SK-N-DZ (cell line): ENCODE data around the gene SIGLEC7.

ENCODE experiments used
- DNase-seq: peaks from one replicate; pipeline ENCODE4 v3.0.0-alpha.2; 2015; ENCODE audit warnings: low spot score

The SIGLEC7 gene

GRCh38 chr19:51116736-51117286 is 25.3 kb upstream of the SIGLEC7 start:
- no peak for DNase-seq

- no peak for DNase-seq
Measured at GRCh38 chr19:51119101-51119500, 23.0 kb upstream of the SIGLEC7 start.

GRCh38 chr19:51119611-51120010 is 22.5 kb upstream of the SIGLEC7 start:
- DNase-seq, result no peak

- no peak for DNase-seq
Measured at GRCh38 chr19:51120160-51120559, 21.9 kb upstream of the SIGLEC7 start.

GRCh38 chr19:51121257-51121656 is 20.8 kb upstream of the SIGLEC7 start:
- DNase-seq, result no peak

- no peak for DNase-seq
Measured at GRCh38 chr19:51122112-51122981, 19.8 kb upstream of the SIGLEC7 start.

GRCh38 chr19:51123381-51123800 is 18.7 kb upstream of the SIGLEC7 start:
- DNase-seq, result no peak

GRCh38 chr19:51123802-51124201 is 18.3 kb upstream of the SIGLEC7 start:
- no peak for DNase-seq

GRCh38 chr19:51124216-51124615 is 17.9 kb upstream of the SIGLEC7 start:
- no peak for DNase-seq

- no peak for DNase-seq
Measured at GRCh38 chr19:51124729-51125128, 17.4 kb upstream of the SIGLEC7 start, which contains the start of gene SIGLEC9. SIGLEC9 (plus strand) TSS chr19:51124906; CDS start chr19:51124975, 69 bp downstream.

- no peak for DNase-seq
Measured at GRCh38 chr19:51125421-51126075, 16.6 kb upstream of the SIGLEC7 start.

GRCh38 chr19:51127032-51127431 is 15.1 kb upstream of the SIGLEC7 start:
- DNase-seq, result no peak

GRCh38 chr19:51127755-51128154 is 14.3 kb upstream of the SIGLEC7 start:
- DNase-seq, result no peak

GRCh38 chr19:51128227-51128626 is 13.9 kb upstream of the SIGLEC7 start:
- no peak for DNase-seq

GRCh38 chr19:51129716-51130115 is 12.4 kb upstream of the SIGLEC7 start:
- no peak for DNase-seq

GRCh38 chr19:51131780-51132680 is 10.1 kb upstream of the SIGLEC7 start:
- DNase-seq, result no peak

GRCh38 chr19:51135004-51135403 is 7.1 kb upstream of the SIGLEC7 start:
- DNase-seq, result no peak

GRCh38 chr19:51135986-51136762 is 5.9 kb upstream of the SIGLEC7 start:
- DNase-seq, result no peak

- no peak for DNase-seq
Measured at GRCh38 chr19:51136851-51137551, 5.1 kb upstream of the SIGLEC7 start.

- DNase-seq, result no peak
Measured at GRCh38 chr19:51137792-51138425, 4.2 kb upstream of the SIGLEC7 start.
